Measurements from ENCODE around the gene LNP1. TPM values are rescaled to one million over a fixed set of nuclear protein-coding genes. Genes with fewer than 3 reads are reported as not detected.
"Not testable (repeated sequence)": the region's sequence is repeated elsewhere in the genome, so short reads cannot be mapped to it uniquely, and the experiment has no call there.

Gene LNP1
- total RNA-seq, 2 experiments from 2014 or later: 1.7 to 1.9 TPM

DNA sequence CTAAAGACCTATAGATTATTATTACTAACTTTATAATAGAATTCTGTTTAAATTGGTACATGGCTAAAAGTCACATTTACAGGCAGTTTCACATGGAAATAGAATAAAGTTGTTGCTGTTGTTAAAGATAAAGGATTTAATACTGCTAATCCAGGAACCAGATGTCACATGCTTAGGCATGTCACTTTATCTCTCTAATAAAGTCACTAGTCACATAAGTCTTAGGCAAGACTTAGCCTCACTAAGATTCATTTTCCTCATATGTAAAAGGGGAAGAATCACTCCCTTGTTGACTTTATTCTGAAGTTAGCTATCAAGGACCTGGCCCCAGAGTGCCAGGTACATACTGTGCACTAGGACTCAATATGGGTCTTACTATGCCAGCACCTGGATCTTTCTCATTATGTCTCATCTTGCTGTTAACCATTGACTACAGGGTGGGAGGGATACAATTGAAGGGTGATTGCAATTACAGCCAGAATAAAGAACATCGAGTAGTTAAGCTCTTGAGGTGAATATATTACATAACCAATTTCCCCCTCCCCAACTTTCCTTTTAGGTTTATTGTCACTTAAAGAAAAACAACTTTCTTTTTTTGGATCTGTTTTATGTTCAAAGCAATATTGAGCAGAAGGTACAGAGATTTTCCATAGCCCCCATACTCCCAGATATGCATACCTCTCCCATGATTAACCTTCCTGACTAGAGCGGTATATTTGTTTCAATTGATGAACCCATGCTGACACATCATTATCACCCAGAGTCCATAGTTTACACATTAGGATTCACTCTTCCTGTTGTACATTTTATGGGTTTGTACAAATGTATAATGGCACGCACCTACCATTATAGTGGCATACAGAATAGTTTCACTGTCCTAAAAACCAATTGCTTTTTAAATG lies 36.6 kb downstream of the LNP1 start:
- H3K27ac Mint-ChIP-seq: no peak overlapping the region
- H3K4me1 Mint-ChIP-seq: peaks cover 9% of the 10 kb centered on the region
- peaks cover 10% of the 10 kb centered on the region for H3K9me3 Mint-ChIP-seq
- peaks cover 5% of the 10 kb centered on the region for H3K36me3 Mint-ChIP-seq
- no peak for DNase-seq
- H3K4me3 Mint-ChIP-seq: no peak overlapping the region
- H3K27me3 Mint-ChIP-seq: no peaks in the 10 kb centered on the region

- Mint-ChIP-seq H3K4me1 (peaks cover 9% of the 10 kb centered on the region), H3K36me3 (peaks cover 5% of the 10 kb centered on the region), H3K9me3 (peaks cover 10% of the 10 kb centered on the region), H3K27ac (no peak overlapping the region), H3K27me3 (no peaks in the 10 kb centered on the region), H3K4me3 (no peak overlapping the region)
- no peak for DNase-seq
Observed at GRCh38 chr3:100438623-100438974, 37.3 kb downstream of the LNP1 start.

- no peak for DNase-seq
- H3K27ac Mint-ChIP-seq: no peak overlapping the region
- peaks cover 9% of the 10 kb centered on the region for H3K4me1 Mint-ChIP-seq
- H3K36me3 Mint-ChIP-seq: peaks cover 2% of the 10 kb centered on the region
- peaks cover 5% of the 10 kb centered on the region for H3K9me3 Mint-ChIP-seq
- H3K27me3 Mint-ChIP-seq: no peaks in the 10 kb centered on the region
- H3K4me3 Mint-ChIP-seq: peak overlapping the region; percentile 25
Observed at GRCh38 chr3:100440895-100441294, 39.6 kb downstream of the LNP1 start.

- no peak for DNase-seq
- H3K9me3 Mint-ChIP-seq: peaks cover 7% of the 10 kb centered on the region
- H3K27me3 Mint-ChIP-seq: no peaks in the 10 kb centered on the region
- H3K36me3 Mint-ChIP-seq: no peaks in the 10 kb centered on the region
- no peak overlapping the region for H3K27ac Mint-ChIP-seq
- H3K4me1 Mint-ChIP-seq: peaks cover 9% of the 10 kb centered on the region
- H3K4me3 Mint-ChIP-seq: no peak overlapping the region
Observed at GRCh38 chr3:100443690-100444089, 42.4 kb downstream of the LNP1 start.

DNA sequence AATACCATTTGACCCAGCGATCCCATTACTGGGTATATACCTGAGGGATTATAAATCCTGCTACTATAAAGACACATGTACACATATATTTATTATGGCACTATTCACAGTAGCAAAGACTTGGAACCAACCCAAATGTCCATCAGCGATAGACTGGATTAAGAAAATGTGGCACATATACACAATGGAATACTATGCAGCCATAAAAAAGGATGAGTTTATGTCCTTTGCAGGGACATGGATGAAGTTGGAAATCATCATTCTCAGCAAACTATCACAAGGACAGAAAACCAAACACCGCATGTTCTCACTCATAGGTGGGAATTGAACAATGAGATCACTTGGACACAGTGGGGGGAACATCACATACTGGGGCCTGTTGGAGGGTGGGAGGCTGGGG lies 45.7 kb downstream of the LNP1 start:
- H3K4me3 Mint-ChIP-seq, DNase-seq, H3K9me3 Mint-ChIP-seq, H3K36me3 Mint-ChIP-seq, H3K27ac Mint-ChIP-seq, H3K27me3 Mint-ChIP-seq, H3K4me1 Mint-ChIP-seq: not testable (repeated sequence)

- H3K9me3 Mint-ChIP-seq: peaks cover 7% of the 10 kb centered on the region
- no peak overlapping the region for H3K27ac Mint-ChIP-seq
- no peaks in the 10 kb centered on the region for H3K4me1 Mint-ChIP-seq
- H3K27me3 Mint-ChIP-seq: no peaks in the 10 kb centered on the region
- no peak overlapping the region for H3K4me3 Mint-ChIP-seq
- H3K36me3 Mint-ChIP-seq: no peaks in the 10 kb centered on the region
- DNase-seq: no peak
Observed at GRCh38 chr3:100448079-100448478, 46.7 kb downstream of the LNP1 start.

DNA sequence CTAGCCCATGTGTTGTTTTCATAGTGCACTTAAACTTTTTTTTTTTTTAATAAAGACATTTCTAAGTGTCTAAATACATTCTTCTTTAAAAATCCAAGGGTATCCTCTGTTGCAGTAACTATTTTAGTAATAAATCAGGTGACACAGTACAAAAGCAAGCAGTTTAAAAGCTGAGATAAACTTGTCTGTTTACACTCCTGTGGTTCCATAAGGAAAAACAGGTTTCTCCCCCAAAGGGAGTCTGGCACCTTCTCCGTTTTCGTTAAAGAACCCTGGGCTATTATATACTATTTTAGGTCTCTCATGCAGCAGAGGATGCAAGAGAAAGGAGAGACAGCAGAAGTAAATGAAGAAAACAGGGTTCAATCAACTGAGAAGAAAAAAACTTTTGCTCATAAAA lies 47.9 kb downstream of the LNP1 start:
- Mint-ChIP-seq H3K4me1 (no peaks in the 10 kb centered on the region), H3K4me3 (no peak overlapping the region), H3K9me3 (peaks cover 5% of the 10 kb centered on the region), H3K27me3 (no peaks in the 10 kb centered on the region), H3K27ac (no peak overlapping the region), H3K36me3 (no peaks in the 10 kb centered on the region)
- DNase-seq: no peak

DNA sequence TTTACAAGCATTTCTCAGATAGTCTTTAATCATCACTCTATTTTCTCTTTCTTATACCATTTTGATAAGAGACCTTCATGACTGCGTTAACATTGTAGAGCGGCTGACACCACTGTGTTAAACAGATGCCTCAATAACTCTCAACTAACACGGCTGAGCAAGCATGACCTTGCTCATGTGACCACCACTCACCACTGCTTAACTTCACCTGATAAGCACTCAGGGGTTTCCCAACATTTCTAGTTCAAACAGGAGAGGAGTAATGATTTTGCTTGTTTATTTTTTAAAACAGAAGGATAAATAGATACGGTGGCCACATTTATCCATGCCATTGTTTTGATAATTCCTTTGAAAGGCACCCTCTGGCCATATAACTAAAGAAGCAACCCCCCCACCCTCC lies 53.3 kb downstream of the LNP1 start:
- no peak for DNase-seq
- Mint-ChIP-seq H3K27ac (no peak overlapping the region), H3K4me1 (peaks cover 7% of the 10 kb centered on the region), H3K27me3 (no peaks in the 10 kb centered on the region), H3K36me3 (no peaks in the 10 kb centered on the region), H3K9me3 (no peaks in the 10 kb centered on the region), H3K4me3 (no peak overlapping the region)

DNA sequence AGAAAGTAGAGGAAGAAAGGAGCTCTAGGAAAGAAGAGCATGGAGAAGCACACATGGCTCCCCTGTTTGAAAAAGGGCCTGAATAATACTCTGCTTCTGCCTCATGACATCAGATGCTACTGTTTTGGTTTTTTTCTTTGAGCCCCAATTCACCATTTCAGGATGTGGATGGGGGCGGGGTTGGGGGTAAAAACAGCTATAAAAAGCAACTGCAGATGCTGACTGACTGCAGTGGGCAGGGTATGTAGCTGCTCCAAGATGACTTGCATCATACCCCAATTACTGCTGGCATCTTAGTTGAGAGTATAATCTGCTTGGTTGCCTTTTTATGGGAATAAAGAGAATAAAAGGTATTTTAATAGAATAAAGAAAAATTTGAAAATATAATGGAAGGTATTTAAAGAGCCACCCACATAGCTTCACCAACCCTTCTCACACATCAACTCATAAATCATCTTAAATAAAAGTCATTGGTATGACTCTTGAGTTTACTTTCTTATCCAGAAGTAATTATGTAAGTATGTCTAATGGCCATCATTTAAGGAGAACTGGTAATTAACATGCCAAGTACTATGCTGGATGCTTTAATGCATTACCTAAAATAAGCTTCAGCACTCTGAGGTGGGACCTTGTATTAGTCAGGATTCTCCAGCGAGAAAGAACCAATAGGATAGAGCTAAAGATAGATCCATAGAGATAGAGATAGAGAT lies 54.7 kb downstream of the LNP1 start:
- Mint-ChIP-seq H3K27me3 (no peaks in the 10 kb centered on the region), H3K4me1 (peaks cover 7% of the 10 kb centered on the region), H3K36me3 (no peaks in the 10 kb centered on the region), H3K27ac (no peak overlapping the region), H3K9me3 (no peaks in the 10 kb centered on the region), H3K4me3 (no peak overlapping the region)
- no peak for DNase-seq

GRCh38 chr3:100456745-100457144 lies 55.4 kb downstream of the LNP1 start:
- Mint-ChIP-seq H3K4me1 (peaks cover 7% of the 10 kb centered on the region), H3K4me3 (no peak overlapping the region), H3K9me3 (no peaks in the 10 kb centered on the region), H3K27me3 (no peaks in the 10 kb centered on the region), H3K36me3 (no peaks in the 10 kb centered on the region), H3K27ac (no peak overlapping the region)
- no peak for DNase-seq

DNA sequence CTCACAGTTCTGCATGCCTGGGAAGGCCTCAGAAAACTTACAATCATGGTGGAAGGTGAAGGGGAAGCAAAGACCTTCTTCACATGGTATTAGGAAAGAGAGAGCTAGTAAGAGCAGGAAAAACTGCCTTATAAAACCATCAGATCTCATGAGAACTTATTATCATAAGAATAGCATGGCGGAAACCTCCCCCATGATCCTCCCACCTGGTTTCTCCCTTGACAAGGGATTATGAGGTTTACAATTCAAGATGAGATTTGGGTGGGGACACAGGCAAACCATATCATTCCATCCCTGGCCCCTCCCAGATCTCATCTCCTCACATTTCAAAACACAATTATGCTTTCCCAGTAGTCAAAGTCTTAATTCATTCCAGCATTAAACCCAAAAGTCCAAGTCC lies 56.5 kb downstream of the LNP1 start:
- Mint-ChIP-seq H3K36me3 (no peaks in the 10 kb centered on the region), H3K27ac (no peak overlapping the region), H3K27me3 (no peaks in the 10 kb centered on the region), H3K9me3 (no peaks in the 10 kb centered on the region), H3K4me1 (peaks cover 7% of the 10 kb centered on the region), H3K4me3 (no peak overlapping the region)
- no peak for DNase-seq

- Mint-ChIP-seq H3K4me1 (peaks cover 7% of the 10 kb centered on the region), H3K9me3 (no peaks in the 10 kb centered on the region), H3K4me3 (no peak overlapping the region), H3K27me3 (no peaks in the 10 kb centered on the region), H3K27ac (no peak overlapping the region), H3K36me3 (no peaks in the 10 kb centered on the region)
- DNase-seq: no peak
Observed at GRCh38 chr3:100458814-100459213, 57.5 kb downstream of the LNP1 start.

DNA sequence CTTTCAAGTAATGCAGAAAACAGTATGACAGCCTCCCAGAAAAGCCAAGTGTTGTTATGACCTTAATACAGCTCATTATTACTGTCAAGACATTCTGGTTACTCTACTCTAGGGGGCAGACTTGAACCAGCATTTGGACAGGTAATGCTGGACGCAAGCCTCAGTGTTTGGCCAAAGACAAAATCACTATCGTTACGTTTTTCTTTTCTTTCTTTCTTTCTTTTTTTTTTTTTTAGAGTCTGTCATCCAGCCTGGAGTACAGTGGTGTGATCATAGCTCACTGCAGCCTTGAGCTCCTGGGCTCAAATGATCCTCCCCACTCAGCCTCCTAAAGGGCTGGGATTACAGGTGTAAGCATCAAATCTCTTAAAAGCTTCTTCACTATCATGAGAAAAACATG lies 61.7 kb downstream of the LNP1 start:
- Mint-ChIP-seq H3K4me3 (no peak overlapping the region), H3K36me3 (no peaks in the 10 kb centered on the region), H3K27ac (no peak overlapping the region), H3K4me1 (peaks cover 3% of the 10 kb centered on the region), H3K9me3 (no peaks in the 10 kb centered on the region), H3K27me3 (no peaks in the 10 kb centered on the region)
- no peak for DNase-seq

- no peak for DNase-seq
- H3K4me3 Mint-ChIP-seq: no peak overlapping the region
- no peak overlapping the region for H3K27ac Mint-ChIP-seq
- peaks cover 3% of the 10 kb centered on the region for H3K4me1 Mint-ChIP-seq
- H3K27me3 Mint-ChIP-seq: no peaks in the 10 kb centered on the region
- peaks cover 2% of the 10 kb centered on the region for H3K9me3 Mint-ChIP-seq
- H3K36me3 Mint-ChIP-seq: no peaks in the 10 kb centered on the region
Observed at GRCh38 chr3:100463646-100464155, 62.4 kb downstream of the LNP1 start.

DNA sequence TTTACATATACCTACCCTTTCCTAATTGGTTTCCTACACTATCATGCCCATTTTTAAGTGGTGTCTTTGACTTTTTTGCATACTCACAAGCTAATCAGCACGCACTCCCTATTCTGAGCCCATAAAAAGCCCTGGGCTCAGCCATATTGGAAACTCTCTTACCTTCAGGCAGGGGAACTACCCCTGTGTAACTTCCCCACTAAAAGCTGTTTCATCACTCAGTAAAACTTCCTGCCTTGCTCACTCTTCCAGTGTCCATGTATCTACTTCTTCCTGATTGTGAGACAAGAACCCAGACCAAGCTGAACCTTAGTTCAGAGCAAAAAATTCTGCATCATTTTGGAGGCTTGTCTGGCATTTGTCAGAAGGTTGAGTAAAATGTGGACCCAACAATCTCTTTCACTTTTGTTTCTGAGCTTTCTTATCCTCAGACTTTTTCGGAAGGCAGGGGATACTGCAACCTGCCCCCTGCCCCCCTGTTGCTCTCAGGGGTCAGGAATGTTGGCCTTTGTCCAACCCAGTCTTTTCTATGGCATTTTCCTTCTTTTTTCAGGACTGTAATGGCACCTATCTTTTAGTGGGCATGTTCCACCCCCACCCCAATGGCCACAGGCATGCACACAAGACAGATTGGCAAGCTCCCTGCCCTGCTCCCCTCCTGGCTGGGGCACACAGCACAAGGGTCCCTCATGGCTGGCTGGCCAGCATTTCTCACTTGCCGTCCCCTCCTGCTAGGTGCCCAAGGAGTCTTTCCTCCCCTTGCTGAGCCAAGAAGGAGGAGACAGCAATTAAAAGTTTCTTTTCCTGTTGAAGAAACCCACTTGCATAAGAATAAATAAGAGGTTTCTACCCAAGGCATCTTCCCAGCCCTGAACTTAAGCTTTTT lies 64.8 kb downstream of the LNP1 start:
- no peak for DNase-seq
- H3K4me1 Mint-ChIP-seq: peaks cover 3% of the 10 kb centered on the region
- no peak overlapping the region for H3K27ac Mint-ChIP-seq
- peaks cover 9% of the 10 kb centered on the region for H3K9me3 Mint-ChIP-seq
- H3K4me3 Mint-ChIP-seq: no peak overlapping the region
- no peaks in the 10 kb centered on the region for H3K27me3 Mint-ChIP-seq
- H3K36me3 Mint-ChIP-seq: no peaks in the 10 kb centered on the region

Data from activated naive CD8-positive, alpha-beta T cell treated with anti-CD3 and anti-CD28 coated beads for 36 hours (primary cell).